ENCODE results near the gene PRRX2.
"Not testable (repeated sequence)": the region's sequence is repeated elsewhere in the genome, so short reads cannot be mapped to it uniquely, and the experiment has no call there.

PRRX2 gene

DNA sequence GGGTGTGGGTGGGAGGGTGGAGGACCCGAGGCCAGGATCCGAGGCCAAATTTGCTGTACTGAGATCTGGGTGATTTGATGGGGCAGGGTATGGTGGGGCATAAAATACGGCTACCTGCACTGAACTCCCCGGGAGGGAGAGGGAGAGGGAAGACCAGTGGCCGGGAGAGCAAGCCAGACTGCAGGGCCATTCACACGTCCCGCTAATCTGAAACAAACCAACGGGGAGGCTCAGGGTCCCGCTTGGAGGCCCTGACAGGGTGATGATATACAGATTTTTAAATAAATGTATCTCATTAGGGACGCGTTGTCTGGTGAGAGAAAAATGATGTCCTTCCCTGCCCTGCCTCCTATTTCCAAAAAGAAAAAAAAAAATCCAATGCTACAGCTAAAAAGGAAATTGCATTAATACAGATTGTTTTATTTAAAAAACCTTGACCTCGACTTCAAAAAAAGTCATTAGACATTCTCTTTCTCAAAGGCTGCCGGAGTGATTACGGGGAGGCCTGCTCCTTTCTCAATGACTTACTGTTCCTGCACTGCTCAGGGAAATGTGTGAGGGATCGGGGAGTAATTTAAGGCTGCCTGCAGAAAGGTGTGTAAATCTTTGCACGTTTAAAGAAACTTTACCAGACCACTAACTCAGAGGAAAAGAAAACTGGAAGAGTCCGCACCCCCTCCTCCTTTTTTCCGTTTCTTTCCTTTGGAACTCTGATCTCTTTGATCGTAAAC, 11.5 kb upstream of the PRRX2 start:
- FAIRE-seq (no peak), DNase-seq (ENCODE audit: low spot score) (no peak)

- FAIRE-seq, result no peak
- no peak for DNase-seq (ENCODE audit: low spot score)
These were observed 10.8 kb upstream of the PRRX2 start for GRCh38 chr9:129654554-129655040.

DNA sequence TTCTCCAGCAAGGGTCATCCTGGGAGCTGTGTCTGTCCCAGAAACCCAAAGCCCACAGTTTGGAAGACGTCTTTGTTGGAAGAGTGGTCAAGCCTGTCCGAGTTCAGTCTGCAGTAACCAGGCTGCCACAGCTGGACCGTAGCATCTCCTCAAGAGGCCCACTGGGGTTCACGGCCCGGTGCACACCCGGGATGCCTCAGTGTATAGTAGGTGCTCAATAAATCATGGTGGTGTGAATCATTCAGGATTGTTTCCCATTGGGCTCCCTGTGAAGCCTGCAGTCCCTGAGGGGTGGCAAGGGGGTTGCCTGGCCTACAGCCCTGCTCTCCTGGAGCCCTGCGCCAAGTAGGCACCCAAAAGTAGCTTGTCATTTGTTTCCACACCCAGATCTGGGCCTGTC, 10.3 kb upstream of the PRRX2 start:
- FAIRE-seq (no peak), DNase-seq (ENCODE audit: low spot score) (no peak)

DNA sequence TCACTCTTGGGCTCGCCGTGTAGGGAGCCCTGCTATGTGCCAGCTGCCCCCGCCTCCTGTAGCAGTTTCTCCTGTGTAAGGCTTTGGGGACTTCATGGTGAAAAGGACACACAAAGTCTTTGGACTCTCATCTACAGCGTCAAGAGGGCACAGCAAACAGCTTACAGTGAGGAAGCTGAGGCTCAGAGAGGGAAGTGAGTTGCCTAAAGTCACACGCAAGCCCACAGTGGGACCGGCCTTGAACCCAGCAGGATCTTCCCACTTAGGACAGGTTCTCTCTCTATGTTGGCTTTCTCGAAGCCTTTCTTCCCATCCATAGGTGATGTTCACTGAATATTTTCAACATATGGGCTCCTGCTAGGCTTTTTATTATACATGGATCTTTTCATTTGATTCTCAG, 9.8 kb upstream of the PRRX2 start:
- FAIRE-seq (no peak), DNase-seq (ENCODE audit: low spot score) (no peak)

GRCh38 chr9:129656795-129657390, 8.6 kb upstream of the PRRX2 start:
- DNase-seq (ENCODE audit: low spot score), result peak; percentile 86
- peak; percentile 90 for FAIRE-seq

- FAIRE-seq, result no peak
- DNase-seq (ENCODE audit: low spot score), result no peak
These were observed 4.4 kb upstream of the PRRX2 start for GRCh38 chr9:129661029-129661428.

DNA sequence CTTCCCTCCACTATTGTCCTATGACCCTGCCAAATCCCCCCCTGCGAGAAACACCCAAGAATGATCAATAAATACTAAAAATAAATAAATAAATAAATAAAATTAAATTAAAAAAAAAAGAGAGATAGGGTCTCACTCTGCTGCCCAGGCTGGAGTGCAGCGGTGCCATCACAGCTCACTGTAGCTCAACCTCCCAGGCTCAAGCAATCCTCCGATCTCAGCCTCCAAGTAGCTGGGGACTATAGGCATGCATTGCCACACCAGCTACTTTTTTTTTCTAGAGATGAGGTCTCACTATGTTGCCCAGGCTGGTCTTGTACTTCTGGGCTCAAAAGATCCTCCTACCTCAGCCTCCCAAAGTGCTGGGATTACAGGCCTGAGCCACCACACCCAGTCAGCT, 3.2 kb upstream of the PRRX2 start:
- not testable (repeated sequence) for FAIRE-seq; DNase-seq (ENCODE audit: low spot score)

- FAIRE-seq, result no peak
- DNase-seq (ENCODE audit: low spot score), result no peak
These were observed 580 bp upstream of the PRRX2 start for GRCh38 chr9:129664746-129665388.

GRCh38 chr9:129665814-129666520, 520 bp downstream of the PRRX2 start:
- no peak for FAIRE-seq
- no peak for DNase-seq (ENCODE audit: low spot score)

DNA sequence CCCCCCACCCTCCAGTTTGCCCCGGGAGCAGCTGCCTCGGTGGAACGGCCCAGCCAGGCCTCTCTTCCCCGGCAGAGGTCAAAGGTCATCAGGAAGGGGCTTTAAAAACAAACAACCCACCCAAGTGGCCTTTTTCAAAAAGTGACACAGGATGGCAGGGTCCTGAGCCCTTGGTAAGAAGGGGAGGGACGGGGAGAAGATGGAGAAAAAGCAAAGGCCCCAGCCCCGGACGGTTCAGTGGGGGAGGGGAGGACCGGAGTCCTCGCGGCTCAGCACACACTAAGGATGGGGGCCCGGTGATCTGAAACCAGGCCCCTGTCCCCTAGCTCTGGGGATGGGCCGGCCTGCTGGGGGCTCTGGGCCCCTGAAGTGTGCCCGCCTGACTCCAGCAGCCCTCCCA, 1.1 kb downstream of the PRRX2 start:
- FAIRE-seq, result no peak

GRCh38 chr9:129667378-129667777, 1.9 kb downstream of the PRRX2 start:
- DNase-seq (ENCODE audit: low spot score) (no peak), FAIRE-seq (no peak)

More for the DNA sequence above, 1.1 kb downstream of the PRRX2 start:
- no peak for DNase-seq (ENCODE audit: low spot score)

DNA sequence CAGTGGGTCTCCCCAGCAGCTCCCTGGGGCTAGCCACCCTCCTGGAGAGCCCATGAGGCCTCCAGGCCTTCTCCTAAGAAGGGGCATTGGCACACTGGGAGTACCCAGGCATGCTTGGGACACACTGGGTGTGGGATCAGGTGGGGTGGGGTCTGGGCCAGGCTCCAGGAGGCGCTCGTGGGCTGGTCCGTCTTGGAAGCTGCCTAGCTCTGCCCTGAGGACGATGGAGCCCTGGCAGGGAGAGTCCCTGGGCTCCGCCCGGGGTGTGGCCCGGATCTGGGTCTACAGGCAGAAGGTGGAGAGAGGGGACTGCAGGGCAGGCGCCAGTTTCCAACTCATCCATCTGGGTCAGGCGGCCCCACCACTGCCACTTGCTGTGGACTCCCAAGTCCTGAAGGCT, 2.4 kb downstream of the PRRX2 start:
- FAIRE-seq, result no peak

DNA sequence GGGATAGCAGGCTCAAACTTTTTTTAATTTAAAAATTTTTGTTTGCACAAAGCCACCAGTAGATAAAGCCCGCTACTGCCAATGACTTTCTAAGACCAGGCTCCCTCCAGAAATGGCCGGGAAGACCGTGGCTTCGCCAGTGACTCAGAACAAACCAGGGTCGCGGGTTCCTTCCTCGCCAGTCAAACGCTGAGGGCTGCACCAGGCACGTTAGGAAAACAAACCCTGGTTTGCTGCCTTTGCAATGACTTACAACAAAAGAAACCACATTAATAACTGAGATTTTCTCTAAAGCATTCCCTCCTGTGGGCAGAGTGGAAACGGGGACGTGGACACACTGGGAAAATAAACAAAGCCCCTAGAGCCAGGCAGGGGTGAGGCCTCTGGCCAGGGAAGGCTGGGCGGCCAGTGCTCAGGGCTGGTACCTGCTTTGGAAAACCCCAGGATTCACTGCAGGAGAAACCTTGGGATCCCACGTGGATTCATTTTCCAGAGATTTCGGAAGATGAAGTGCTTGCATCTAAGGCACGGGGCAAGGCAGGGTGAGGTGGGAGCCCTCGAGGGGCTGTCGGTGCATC, 3.8 kb downstream of the PRRX2 start:
- DNase-seq (ENCODE audit: low spot score), result peak; percentile 25

More for the DNA sequence above, 2.4 kb downstream of the PRRX2 start:
- no peak for DNase-seq (ENCODE audit: low spot score)

GRCh38 chr9:129669946-129670345, 4.5 kb downstream of the PRRX2 start:
- FAIRE-seq, result no peak
- no peak for DNase-seq (ENCODE audit: low spot score)

More for the DNA sequence above, 3.8 kb downstream of the PRRX2 start:
- FAIRE-seq, result peak; percentile 11

- no peak for DNase-seq (ENCODE audit: low spot score)
- no peak for FAIRE-seq
These were observed 5.6 kb downstream of the PRRX2 start for GRCh38 chr9:129671065-129671464.

DNA sequence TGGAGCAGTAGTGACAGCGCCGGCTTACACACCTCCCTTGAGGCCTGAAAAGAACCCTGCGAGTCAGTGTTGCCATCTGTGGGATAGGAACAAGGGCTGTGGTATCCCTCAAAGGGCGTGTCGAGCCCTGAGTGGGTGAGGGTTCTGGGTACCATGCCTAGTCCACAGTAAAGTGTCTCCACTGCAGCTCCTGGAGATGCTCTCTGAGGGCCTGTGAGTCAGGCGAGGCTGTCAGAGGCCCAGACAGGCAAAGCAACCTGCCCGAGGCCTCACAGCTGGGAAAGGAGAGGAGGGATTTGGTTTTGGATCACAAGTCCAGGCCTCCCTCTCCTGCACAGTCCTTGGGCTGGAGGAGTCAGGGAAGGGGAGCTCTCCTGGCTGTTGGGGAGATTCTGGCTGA, 6.1 kb downstream of the PRRX2 start:
- no peak for FAIRE-seq
- DNase-seq (ENCODE audit: low spot score), result no peak

- DNase-seq (ENCODE audit: low spot score), result no peak
- no peak for FAIRE-seq
These were observed 7.3 kb downstream of the PRRX2 start for GRCh38 chr9:129672702-129673101.

DNA sequence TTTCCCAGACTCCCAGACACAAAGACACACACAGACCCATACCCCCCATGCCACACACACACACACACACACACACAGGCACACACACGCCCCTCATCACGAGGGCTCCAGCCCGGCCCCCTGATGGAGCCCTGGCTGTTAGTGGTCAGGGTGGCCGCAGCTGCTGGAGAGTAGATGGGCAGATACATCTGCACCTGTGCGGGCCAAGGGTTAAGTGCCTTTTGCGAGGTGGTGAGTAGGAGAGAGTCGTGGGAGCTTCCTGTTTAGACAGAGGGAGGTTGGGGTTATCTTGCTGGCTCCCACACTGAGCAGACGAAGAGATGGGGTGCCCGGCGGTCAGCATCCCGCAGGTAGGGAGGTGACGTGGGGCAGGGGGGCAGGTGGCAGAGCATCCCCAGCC, 8.2 kb downstream of the PRRX2 start:
- no peak for FAIRE-seq
- DNase-seq (ENCODE audit: low spot score), result no peak

- FAIRE-seq (no peak), DNase-seq (ENCODE audit: low spot score) (no peak)
These were observed 8.8 kb downstream of the PRRX2 start for GRCh38 chr9:129674229-129674628.

DNA sequence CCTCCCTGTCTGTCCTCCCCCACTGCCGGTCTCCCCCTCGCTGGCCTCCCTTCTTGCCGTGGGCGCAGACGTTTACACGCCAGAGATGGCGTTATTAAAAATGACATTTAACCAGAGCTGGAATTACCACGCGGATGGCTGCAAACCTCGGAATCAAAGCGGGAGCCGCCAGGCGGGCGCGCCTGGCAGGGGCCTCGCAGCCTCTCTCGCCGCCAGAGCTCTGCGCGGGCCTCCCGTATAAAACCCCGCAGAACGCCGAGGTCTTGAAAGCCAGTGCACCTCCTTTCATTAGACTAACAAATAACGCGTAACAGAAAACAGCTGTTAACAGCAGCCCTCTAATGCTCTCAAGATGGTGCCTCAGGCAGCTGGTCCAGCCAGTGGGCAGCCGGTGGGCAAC, 10.2 kb downstream of the PRRX2 start:
- no peak for DNase-seq (ENCODE audit: low spot score)
- FAIRE-seq, result no peak

GRCh38 chr9:129676287-129676686, 10.8 kb downstream of the PRRX2 start:
- FAIRE-seq (no peak), DNase-seq (ENCODE audit: low spot score) (no peak)

GRCh38 chr9:129676975-129677374, 11.5 kb downstream of the PRRX2 start:
- no peak for FAIRE-seq
- no peak for DNase-seq (ENCODE audit: low spot score)

Data from RCC 7860 (cell line).